Superior temporal gyrus (tissue), 1 donor: ENCODE measurements around the gene CDH4.

Source experiments
- DNase-seq: peaks from one replicate; pipeline ENCODE4 v3.0.0-alpha.2; 2016; ENCODE audit errors: extremely low spot score

The CDH4 gene

GRCh38 chr20:61646986-61647385 lies 394.9 kb downstream of the CDH4 start:
- no peak for DNase-seq

- DNase-seq = no peak
Observed at GRCh38 chr20:61647702-61648101, 395.6 kb downstream of the CDH4 start.

- DNase-seq = no peak
Observed at GRCh38 chr20:61649105-61649859, 397.2 kb downstream of the CDH4 start.

GRCh38 chr20:61649860-61650162 lies 397.8 kb downstream of the CDH4 start:
- no peak for DNase-seq

GRCh38 chr20:61650912-61651733 lies 399.1 kb downstream of the CDH4 start:
- DNase-seq = no peak

GRCh38 chr20:61652146-61652545 lies 400.1 kb downstream of the CDH4 start:
- no peak for DNase-seq

GRCh38 chr20:61654726-61655125 lies 402.7 kb downstream of the CDH4 start:
- no peak for DNase-seq

GRCh38 chr20:61655591-61655990 lies 403.5 kb downstream of the CDH4 start:
- DNase-seq = no peak

- DNase-seq = no peak
Observed at GRCh38 chr20:61656198-61656597, 404.1 kb downstream of the CDH4 start.

- no peak for DNase-seq
Observed at GRCh38 chr20:61657721-61658377, 405.8 kb downstream of the CDH4 start.

- DNase-seq = no peak
Observed at GRCh38 chr20:61658563-61658962, 406.5 kb downstream of the CDH4 start.

- DNase-seq = no peak
Observed at GRCh38 chr20:61659246-61659993, 407.4 kb downstream of the CDH4 start.

- DNase-seq = no peak
Observed at GRCh38 chr20:61659994-61660346, 407.9 kb downstream of the CDH4 start.

- DNase-seq = no peak
Observed at GRCh38 chr20:61660559-61660958, 408.5 kb downstream of the CDH4 start.

GRCh38 chr20:61661025-61661424 lies 409.0 kb downstream of the CDH4 start:
- DNase-seq = no peak

- DNase-seq = no peak
Observed at GRCh38 chr20:61661583-61661982, 409.5 kb downstream of the CDH4 start.

GRCh38 chr20:61662226-61662967 lies 410.3 kb downstream of the CDH4 start:
- no peak for DNase-seq

GRCh38 chr20:61662968-61663331 lies 410.9 kb downstream of the CDH4 start:
- DNase-seq = peak; percentile 60

- no peak for DNase-seq
Observed at GRCh38 chr20:61663521-61664425, 411.7 kb downstream of the CDH4 start.

GRCh38 chr20:61664556-61665320 lies 412.7 kb downstream of the CDH4 start:
- DNase-seq = peak; percentile 24
